Astrocyte of the spinal cord (primary cell): ENCODE measurements around the gene AMHR2.
"Not testable (repeated sequence)": the region's sequence is repeated elsewhere in the genome, so short reads cannot be mapped to it uniquely, and the experiment has no call there.

Experiments used
- DNase-seq: peaks from one replicate; pipeline ENCODE4 v3.0.0; 2011; ENCODE audit warnings: low read depth, low spot score
- H3K4me3 ChIP-seq: 2 replicates; pipeline ENCODE4 v1.5.1; 2011; ENCODE audit warnings: low read depth, mild to moderate bottlenecking, low read length, moderate library complexity
- CTCF ChIP-seq: IDR thresholded peaks from 2 replicates; pipeline ENCODE4 v1.5.1; 2012; ENCODE audit warnings: low read depth, mild to moderate bottlenecking, low read length, inconsistent platforms
- in situ Hi-C: cut with HindIII; loops from 2 replicates; pipeline ENCODE4 v1.10.0; 2017; ENCODE audit warnings: low sequenced_read_pairs

AMHR2 gene

GRCh38 chr12:53380794-53381730 is 42.6 kb upstream of the AMHR2 start:
- in situ Hi-C loops = no loop called here
- peak; percentile 46 for DNase-seq
- no peak for TF ChIP-seq CTCF
- H3K4me3 ChIP-seq = peak overlapping the region; percentile 47

GRCh38 chr12:53381731-53382630 is 41.7 kb upstream of the AMHR2 start:
- peak; percentile 47 for DNase-seq
- TF ChIP-seq CTCF = peak; percentile 21
- in situ Hi-C loops = no loop called here
- peak overlapping the region; percentile 47 for H3K4me3 ChIP-seq

- H3K4me3 ChIP-seq = peak overlapping the region; percentile 2
- DNase-seq = no peak
- no peak for TF ChIP-seq CTCF
- in situ Hi-C loops = no loop called here
These were observed 40.4 kb upstream of the AMHR2 start for GRCh38 chr12:53383258-53383657.

GRCh38 chr12:53386381-53386780 is 37.3 kb upstream of the AMHR2 start:
- in situ Hi-C loops, H3K4me3 ChIP-seq: not testable (repeated sequence)

GRCh38 chr12:53388932-53389331 is 34.7 kb upstream of the AMHR2 start:
- in situ Hi-C loops = no loop called here
- DNase-seq = no peak
- no peak for TF ChIP-seq CTCF
- H3K4me3 ChIP-seq = no peak overlapping the region

More at GRCh38 chr12:53386381-53386780, 37.3 kb upstream of the AMHR2 start:
- not testable (repeated sequence) for DNase-seq

GRCh38 chr12:53389702-53390101 is 34.0 kb upstream of the AMHR2 start:
- TF ChIP-seq CTCF = no peak
- in situ Hi-C loops = no loop called here
- no peak overlapping the region for H3K4me3 ChIP-seq
- DNase-seq = no peak

GRCh38 chr12:53391724-53392123 is 31.9 kb upstream of the AMHR2 start:
- in situ Hi-C loops = no loop called here
- DNase-seq = no peak
- TF ChIP-seq CTCF = no peak
- H3K4me3 ChIP-seq = no peak overlapping the region
